Hematopoietic multipotent progenitor cell treated with erythropoietin and hydrocortisone succinate and interleukin-3 and kit ligand, for 17 days (in vitro differentiated cells): Measurements from ENCODE around the gene TGIF1.

Source experiments
- DNase-seq: peaks from one replicate; pipeline ENCODE4 v3.0.0-alpha.2; 2015; ENCODE audit warnings: low spot score

TGIF1 gene

DNA sequence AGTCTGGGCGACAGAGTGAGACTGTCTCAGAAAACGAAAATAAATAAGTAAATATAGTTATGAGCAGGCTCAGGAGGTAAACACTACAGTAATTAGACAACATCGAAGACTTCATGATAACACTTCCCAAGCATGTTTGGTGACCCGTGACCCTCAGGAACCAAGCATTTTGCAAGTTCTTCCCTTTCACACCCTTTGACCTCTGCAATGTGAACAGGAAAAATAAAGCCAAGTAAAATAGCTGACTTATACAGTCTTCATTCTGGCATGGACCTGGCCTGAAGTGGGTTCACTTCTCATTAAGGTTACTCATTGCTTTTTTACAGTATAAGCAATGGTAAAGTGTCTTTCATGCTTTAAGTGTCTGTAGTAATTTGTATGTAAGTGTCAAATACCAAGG lies 15.3 kb upstream of the TGIF1 start:
- no peak for DNase-seq

DNA sequence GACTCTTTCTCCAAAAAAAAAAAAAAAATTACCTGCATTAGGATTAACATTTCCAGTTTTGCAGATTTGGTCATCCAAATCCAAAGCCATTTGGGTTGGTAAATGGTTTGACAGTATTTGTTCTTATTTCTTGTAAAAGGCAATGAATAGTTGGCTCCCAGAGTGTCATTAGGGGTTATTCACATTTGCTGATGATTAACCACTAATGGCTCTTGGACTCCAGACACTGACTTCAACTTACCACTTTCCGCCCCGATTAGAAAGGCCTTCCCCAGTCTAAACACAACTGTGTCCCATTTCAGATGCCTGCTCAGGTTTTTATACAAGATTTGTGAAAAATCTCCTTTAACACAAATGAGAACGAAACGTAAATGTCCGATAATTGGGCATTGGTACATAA lies 9.6 kb upstream of the TGIF1 start:
- DNase-seq, result no peak

DNA sequence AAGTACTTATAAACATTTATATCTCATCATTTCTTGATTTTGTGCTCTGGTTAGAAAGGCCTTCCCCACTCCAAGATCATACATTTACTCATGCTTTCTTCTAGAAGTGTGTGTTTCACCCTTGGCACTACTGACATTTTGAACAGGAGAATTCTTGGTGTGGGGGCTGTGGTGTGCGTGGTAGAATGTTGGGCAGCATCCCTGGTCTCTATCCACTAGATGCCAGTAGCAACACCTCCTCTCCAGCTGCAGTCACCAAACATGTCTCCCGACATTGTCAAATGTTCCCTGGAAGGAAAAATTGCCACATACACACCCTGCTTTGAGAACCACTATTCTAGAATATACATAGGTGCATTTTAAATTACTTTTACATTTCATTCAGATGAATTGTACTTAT lies 8.7 kb upstream of the TGIF1 start:
- DNase-seq, result peak; percentile 57

DNA sequence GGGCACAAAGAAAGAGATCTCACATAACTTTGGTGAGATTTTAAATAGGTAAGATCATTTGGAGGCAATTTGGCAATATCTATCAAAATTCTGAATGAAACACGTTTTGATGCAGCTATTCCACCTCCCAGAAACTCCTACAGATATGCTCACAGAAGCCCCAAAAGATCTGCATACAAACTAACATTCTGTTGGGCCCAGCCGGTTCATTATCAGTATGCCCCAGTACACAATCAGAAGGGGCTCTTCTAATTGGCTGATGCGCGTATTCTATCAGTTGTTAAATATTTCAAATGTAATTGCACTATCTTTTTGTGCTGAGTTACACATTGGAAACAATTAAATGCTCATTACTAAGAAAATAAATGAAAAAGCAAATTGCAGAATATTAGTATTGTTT lies 7.1 kb upstream of the TGIF1 start:
- peak; percentile 34 for DNase-seq

DNA sequence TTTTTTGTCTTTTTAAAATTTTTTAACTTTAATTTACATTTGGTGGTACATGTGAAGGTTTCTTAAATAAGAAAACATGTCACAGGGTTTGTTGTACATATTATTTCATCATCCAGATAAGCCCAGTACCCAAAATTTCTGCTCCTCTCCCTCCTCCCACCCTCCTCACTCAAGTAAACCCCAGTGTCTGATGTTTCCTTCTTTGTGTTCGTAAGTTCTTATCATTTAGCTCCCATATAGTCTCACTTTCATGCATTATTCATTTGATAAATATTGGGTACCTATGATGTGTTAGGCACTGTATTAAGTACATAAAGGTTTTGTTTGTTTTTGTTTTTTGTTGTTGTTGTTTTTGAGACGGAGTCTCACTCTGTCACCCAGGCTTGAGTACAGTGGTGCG lies 5.7 kb upstream of the TGIF1 start:
- DNase-seq, result no peak

DNA sequence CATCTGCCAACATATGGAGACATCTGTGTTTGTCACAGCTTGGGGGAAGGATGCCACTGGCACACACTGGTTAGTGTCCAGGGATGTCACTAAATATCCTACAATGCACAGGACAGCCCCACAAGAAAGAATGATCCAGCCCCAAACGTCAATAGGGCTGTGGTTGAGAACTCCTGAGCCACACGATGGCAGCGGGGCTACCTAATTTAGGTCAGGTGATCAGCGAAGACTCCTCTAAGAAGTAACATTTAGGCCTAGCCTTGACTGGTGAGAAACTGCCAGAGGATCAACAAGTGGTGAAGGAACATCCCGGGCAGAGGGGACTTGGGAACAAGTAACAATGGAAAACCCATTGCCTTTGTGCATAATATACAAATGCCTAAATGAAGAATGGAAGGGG lies 5.0 kb upstream of the TGIF1 start:
- peak; percentile 34 for DNase-seq

DNA sequence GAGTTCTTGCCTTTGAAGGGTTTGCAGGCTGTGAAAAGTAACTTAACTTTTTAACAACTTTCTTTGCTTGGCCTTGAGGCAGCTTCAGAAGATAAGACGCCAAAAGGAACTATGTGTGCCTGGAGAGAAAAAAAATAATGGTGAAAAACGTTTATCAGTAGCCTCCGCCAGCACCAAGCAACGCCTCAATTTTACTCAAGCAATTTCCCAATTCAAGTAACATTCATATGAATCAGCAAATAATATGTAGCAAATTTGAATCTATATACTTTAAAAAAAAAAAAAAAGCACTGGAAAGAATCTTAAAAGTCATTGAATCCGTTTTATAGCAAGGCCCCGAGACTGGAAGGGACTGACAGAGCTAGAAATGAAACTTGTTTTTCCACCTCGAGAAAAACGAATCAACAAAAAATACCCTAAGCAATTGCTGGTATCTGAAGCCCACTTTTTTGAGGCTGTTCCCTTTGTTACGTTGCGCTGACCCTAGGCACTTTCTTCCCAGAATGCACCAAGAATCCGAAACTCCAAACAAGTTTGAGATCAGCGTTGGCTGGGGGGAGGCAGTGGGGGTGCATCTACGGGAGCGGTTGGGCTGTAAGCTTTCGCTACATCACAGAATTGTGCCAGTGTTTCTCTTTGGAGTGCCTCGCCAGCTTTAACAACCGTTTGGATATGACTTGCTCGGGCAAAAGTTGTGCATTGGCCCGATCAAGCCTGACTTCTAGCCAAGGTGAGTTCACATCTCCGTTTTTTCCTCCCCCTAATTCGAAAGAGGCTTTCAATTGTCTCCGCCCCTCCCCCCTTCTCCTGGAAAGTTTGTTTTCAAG lies 2.7 kb upstream of the TGIF1 start:
- DNase-seq, result peak; percentile 80

DNA sequence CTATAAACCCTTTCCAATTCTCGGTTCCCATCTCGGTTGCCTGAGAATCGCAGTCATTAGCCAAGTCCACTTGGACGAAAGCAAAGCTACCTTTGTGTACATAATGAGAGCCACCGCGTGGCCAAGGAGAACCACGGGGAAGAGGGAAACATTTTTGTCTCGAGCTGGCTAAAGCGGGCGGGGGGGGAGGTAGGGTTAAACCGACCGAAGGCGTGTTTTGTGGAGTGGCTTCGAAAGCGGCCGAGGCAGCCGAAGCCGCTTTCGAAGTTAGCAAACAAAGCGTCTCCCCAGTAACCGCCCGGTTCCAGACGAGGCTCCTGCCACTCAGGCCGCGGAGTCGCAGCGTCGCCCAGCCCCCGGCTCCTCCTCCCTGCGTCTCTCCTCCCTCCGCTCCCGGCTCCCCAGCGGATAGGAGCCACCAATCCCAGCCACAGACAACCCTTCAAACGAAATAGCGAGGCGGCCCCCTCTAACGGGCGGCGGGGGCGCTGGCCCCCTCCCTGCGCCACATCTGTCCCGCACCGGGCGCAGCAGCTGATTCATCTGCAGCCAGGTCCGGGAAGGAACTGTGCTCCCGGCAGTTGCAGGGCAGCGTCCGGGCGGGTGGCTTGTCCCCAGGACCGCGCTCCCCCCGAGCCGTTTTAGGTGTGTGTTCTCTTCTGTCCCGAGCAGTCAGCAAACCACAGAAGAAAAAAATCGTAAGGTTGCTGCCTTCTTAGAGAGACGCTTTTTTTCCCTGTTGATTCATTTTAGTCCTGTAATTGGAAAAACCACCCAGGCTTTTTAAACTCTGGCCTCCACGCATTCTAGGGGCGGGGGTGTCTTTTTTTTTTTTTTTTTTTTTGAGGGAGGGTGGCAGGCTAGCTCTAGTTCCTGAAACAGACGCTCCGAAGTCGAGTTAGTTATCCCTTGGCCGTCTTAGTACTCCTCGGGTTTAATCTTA lies 1.8 kb upstream of the TGIF1 start:
- DNase-seq, result peak; percentile 94

DNA sequence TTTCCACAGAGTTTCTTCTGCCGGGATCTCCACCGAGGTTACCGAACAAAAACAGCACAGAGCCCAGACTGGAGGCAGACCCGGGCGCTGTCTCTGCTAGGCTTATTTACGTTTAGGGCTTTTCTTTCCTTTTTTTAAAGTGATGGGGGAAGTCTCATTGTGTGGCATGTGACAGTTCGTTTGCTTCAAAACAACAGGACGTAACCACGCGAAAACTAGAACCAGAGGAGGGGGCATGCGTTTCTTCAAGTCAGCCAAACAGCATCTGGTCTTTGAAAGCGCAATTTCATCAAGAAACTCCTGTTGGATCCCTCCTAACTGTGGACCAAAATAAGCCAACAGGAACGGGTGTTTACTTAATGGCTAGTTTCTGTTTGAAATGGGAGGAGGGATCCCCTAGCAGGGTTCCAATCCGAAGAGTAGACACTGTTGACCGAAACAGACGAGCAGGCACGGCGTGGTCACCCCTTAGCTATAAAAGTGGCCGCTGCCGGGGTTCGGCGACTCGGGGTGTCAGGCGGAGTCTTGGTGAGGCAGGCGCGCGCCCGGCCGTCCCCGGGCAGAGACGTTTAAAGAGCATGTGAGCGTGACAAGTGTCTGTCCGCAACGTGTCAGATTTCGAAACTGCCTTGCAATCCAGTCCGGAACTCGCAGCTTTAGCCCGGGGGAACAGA lies 997 bp upstream of the TGIF1 start:
- DNase-seq, result peak; percentile 88

DNA sequence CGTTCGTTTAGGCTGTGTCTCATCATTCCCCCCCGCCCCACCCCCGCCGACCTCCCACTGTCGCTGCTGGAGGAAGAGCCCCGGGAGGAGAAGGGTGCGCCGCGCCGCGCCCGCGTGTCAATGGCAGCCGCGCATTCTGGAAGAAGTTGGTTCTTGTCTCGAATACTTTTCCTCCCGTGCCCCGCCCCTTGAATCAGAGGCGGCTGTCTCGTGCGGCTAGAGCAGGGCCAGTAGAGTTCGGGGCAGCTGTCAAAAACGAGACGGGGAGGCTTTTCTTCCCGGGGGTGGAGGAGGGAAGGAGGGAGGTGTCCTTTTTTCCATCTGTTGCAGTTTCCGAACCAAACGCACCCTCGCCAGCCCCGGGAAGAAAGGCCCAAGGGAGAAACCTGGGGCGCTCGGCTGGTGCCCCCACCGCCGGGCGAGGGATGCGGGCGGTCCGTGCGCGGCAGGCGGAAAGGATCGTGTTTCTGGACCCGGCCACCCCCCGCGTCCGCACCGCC lies 410 bp upstream of the TGIF1 start:
- peak; percentile 85 for DNase-seq

DNA sequence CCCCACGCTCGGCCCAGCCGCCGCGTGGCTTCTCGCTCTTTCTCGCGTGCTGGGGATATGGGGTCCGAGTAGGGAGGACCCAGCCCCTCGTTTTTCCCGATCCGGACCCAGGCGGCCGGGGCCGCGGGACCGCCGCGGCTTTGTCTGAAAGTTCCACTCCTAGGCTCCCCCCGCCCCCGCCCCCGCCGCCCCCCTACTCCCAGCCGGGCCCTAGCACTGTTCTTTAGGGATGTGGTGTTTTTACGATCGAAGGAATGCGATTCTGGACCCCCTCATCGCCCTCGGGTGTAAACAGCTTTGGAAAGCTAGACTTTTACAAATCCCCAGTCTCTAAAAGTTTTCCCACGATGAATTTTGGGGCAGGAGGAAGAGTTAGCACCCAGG lies 819 bp downstream of the TGIF1 start:
- DNase-seq, result no peak

DNA sequence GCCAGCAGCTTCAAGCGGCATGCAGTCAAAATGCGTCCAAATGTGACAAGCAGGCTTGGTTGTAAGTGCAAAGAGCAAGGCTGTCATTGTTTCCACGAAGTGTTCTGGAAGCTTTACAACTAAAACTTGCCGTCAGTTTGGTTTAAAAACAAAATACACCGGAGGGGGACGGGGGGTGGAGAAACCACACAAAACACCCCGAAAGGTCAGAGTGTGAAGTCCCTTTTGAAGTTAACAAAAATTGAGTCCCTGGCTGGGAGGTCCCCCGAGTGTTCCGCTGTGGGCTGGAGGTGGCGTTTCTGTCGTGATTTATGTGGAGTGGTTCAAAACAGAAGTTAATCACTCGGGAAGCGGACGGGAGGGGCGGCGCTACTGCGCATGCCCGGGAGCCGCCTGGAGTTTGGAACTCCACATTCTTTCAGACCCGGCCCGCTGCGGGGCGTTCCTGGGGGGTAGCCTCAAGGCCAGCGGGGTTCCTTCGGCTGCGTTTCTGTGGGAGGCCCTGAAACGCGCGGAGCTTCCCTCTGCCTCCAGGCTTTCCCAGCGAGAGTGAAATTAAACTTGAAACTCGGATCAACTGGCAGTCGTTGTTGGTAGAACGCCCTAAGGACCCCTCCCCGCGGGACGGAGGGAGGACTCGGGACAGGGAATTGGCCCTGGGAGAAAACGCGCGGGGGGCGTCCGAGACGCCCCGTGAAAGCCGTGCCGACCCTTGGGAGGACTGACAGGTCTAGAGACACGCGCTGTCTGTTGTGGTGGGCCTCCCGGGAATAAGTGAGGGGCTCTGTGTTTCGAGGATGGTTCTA lies 1.4 kb downstream of the TGIF1 start:
- DNase-seq, result peak; percentile 94

DNA sequence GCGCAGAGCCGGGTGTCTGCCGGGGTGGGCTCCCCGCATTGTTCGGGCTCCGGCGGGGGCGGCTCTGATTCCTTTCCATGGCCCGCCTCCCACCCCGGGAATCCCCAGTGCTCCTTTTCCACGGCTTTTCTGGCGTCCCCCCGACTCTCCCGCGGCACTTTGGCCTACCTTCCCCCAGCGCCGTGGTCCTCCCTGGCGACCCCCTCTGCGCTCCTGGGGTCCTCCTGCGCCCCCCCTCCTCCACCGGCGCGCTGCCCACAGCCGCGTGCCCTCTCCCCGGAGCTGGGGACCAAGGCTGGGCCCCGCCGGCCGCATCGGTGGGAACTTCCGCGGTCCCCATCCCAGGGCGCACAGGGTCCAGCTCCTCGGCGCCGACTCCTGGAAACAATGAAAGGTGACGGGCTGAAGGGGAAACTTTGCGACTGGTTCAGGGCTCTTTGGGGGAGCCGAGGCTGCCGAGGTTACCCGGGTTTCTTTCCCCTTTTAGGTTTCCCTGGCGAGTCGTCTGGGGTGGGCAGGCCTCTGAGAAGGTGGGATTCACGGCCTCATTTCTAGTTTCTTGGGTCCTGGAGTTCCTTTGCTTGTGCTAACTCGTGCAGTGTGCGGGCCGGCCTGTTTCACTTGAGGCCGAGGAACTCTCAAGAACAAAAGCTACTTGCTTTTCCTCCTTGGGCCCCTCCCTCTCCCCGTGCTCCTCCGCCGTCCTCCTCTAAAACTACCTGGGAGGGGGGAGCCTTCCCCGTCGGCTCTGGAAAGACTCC lies 2.2 kb downstream of the TGIF1 start:
- peak; percentile 71 for DNase-seq

DNA sequence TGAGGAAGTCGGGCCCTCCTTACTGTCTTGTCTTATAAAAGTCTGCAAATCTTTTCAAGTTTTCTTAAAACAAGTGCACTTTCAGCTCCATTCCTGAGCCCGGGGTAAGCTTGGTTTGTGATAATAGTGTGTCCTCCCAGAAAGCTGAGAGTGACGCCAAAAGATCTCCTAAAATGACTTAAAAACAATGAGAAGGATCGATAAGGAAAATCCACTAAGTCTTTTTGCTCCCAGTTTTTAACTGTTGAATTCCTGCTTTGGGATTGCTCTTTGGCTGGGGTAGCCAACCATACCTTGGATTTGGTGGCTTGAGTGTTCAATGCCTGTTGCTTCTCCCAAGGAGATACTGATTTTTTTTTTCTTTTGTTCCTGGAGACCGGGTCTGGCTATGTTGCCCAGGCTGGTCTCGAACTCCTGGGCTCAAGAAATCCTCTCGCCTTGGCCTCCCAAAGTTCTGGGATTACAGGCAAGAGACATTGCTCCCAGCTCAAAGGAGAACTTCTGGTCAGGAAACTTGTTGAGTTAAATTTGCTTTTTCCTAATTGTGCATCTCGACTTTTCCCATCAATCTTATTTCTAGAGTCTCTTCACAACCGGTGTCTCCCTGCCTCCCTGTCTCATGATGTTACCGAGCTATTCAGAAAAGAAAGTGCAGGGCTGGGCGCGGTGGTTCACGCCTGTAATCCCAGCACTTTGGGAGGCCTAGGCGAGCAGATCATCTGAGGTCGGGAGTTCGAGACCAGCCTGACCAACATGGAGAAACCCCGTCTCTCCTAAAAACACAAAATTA lies 3.0 kb downstream of the TGIF1 start:
- DNase-seq, result peak; percentile 51

DNA sequence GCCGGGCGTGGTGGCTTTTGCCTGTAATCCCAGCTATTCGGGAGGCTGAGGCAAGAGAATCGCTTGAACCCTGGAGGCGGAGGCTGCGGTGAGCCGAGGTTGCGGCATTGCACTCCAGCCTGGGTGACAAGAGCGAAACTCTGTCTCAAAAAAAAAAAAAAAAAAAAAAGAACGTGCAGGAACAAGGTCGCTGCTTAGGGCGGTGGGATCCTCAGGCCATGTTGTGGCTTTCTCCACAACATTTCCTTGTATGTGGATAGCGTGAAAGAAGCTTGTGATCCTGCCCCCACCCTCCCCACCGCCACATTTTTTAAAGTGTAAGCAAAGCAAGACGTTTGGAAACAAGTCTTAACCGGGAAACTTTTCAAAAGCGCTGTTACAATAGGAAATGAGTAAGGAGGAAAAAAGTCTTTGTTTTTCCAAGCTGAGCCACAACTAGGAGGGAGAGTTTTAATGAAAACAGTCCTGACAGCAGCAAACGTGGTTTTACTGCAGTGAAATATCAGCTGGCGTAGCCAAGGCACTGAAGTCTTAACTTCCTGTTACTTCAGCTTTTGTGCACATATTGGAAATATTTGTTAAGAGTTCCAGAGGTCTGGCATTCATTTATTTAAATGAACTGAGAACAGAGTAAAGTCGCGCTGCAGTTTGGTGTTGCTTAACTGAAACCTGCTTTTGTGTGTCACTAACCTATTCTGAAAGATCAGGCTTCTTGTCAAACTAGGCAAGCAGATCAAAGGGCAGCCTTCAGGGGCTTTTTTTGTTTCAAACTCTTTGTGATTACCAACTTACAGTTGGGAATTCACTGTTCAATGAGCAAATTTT lies 3.8 kb downstream of the TGIF1 start:
- DNase-seq, result peak; percentile 67

DNA sequence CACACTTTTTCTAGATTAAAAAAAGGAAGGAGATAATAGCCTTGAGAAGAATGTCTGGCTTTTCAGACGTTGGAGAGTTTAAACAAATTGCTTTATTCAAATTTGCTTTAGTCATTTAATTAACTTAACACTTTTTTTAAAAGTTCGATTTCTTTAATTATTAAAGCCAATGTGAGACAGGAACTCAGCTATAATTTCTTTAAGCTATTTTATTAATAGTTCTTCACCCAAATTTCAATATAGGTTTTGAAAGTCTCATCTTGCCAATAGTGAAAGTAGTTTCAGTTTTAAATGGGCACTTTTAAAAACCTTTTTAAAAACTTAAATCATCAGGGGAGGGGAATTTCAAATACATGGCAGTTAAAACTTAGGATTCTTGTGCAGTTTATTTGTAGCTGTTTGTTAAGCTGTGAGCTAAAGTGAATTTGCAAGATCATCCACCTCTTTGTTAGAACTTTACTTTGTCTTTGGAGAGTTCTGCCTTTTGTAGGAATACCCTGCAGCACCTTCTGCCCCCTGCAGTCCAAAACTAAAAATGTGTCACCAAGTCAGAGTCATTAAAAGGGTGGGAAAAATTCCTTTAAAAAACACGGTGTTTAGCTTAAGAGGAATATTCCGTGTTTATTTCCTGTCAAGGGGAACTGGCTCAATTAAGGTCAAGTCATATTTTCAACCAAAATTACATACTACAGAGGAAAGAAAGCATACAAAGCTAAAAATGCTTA lies 4.6 kb downstream of the TGIF1 start:
- peak; percentile 84 for DNase-seq

DNA sequence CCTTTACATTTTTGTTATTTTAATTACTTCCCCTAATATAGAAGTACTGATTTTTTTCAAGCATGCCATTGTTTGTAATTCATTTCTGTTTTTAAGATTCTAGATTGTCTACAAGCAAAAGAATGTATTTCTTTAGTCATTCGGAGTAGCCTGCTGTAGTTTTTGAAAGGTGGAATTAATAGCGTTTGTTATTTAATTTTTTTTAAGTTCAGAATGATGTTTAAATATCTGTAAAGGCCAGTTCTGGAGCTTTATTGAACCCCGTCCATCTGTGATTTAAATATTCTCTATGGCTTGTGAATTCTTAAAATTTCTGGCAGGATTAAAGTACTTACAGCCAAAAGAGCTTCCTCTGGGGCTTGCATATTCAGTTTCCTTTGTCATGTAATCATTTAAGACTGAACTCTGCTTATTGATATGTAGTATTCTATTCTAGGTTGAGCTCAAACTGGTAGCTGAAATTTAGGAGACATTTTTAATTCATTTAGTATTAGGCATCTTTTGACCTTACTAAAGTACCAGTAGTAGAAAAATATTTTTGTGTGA lies 5.2 kb downstream of the TGIF1 start:
- DNase-seq, result no peak
